Lower leg skin (tissue), 4 donors: ENCODE data around the gene PTEN. TPM values are rescaled to one million over a fixed set of nuclear protein-coding genes. Genes with fewer than 3 reads are reported as not detected.

Experiments used
- DNase-seq, 2 donors: peaks; one replicate each; pipeline ENCODE4 v3.0.0-alpha.2; 2019; ENCODE audit warnings: low spot score in 2 of 2
- H3K4me3 ChIP-seq: fragments of 200-600 bp; sonication (generic); 2 replicates; pipeline ENCODE4 v1.5.1; 2017; ENCODE audit warnings: mild to moderate bottlenecking, low read depth; ENCODE audit not compliant: poor library complexity, severe bottlenecking
- POLR2A ChIP-seq, 2 donors: fragments of 450-650 bp; IDR thresholded peaks; one replicate each; pipeline ENCODE4 v1.6.1; 2016 to 2017; ENCODE audit warnings: antibody characterized with exemption in 2 of 2, mild to moderate bottlenecking in 1 of 2, moderate library complexity in 1 of 2
- WGBS, 2 donors: methylation state at CpG; one replicate each; pipeline ENCODE4 v1.1.5; 2018; 5-methylcytosine and 5-hydroxymethylcytosine counted together
- intact Hi-C: fragments of 100-400 bp; cut with DNase I; formaldehyde crosslinking; loops from one replicate; pipeline ENCODE4 v1.15.0; 2023; ENCODE audit warnings: low total_unique reads
- total RNA-seq, 4 donors: library from RNA; depleted of rRNA; stranded (reverse); fragments of >200 nt; gene quantifications; one replicate each; pipeline ENCODE4 v1.1.0, GENCODE V29; 2016
- TF ChIP-seq, protein P1 (sequence below), 3 donors: fragments of 450-650 bp; IDR thresholded peaks; one replicate each; pipeline ENCODE4 v1.5.1; 2016; ENCODE audit warnings: antibody characterized with exemption in 3 of 3, mild to moderate bottlenecking in 3 of 3, moderate library complexity in 2 of 3

Gene PTEN
- 10 to 100 TPM; 54.8 to 87.4 (median 68.8) TPM for total RNA-seq

- intact Hi-C loops: loop anchor here (10.0 kb wide), 1 partner anchor 522 kb away; no protein-coding TSS in a partner anchor
- H3K4me3 ChIP-seq: peak within 1 kb of the TSS; percentile 97
- DNase-seq: peak; percentile 85 to 97
- 1% methylated on average over 21 to 62 of the region's 89 CpGs for WGBS, 2 donors
- peak in 1 of 2 donors; percentile 82 for TF ChIP-seq POLR2A (IDR thresholded peaks at IDR 0.05)
- TF ChIP-seq, protein P1, sequence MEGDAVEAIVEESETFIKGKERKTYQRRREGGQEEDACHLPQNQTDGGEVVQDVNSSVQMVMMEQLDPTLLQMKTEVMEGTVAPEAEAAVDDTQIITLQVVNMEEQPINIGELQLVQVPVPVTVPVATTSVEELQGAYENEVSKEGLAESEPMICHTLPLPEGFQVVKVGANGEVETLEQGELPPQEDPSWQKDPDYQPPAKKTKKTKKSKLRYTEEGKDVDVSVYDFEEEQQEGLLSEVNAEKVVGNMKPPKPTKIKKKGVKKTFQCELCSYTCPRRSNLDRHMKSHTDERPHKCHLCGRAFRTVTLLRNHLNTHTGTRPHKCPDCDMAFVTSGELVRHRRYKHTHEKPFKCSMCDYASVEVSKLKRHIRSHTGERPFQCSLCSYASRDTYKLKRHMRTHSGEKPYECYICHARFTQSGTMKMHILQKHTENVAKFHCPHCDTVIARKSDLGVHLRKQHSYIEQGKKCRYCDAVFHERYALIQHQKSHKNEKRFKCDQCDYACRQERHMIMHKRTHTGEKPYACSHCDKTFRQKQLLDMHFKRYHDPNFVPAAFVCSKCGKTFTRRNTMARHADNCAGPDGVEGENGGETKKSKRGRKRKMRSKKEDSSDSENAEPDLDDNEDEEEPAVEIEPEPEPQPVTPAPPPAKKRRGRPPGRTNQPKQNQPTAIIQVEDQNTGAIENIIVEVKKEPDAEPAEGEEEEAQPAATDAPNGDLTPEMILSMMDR (IDR thresholded peaks at IDR 0.05): no peak
Observed at GRCh38 chr10:87863053-87863943, at the start of gene PTEN, which contains the start of gene KLLN. PTEN (plus strand) TSS chr10:87863625; CDS start chr10:87864470, 845 bp downstream. KLLN (minus strand) TSS chr10:87863533; CDS start chr10:87862487, 1,046 bp downstream.

GRCh38 chr10:87816163-87816897 is 47.1 kb upstream of the PTEN start:
- 78 to 79% methylated on average over 9 of the region's 9 CpGs for WGBS, 2 donors
- H3K4me3 ChIP-seq: no peak overlapping the region
- no peak for TF ChIP-seq POLR2A (IDR thresholded peaks at IDR 0.05)
- TF ChIP-seq, protein P1 (IDR thresholded peaks at IDR 0.05): no peak
- intact Hi-C loops: no loop called here
- no peak for DNase-seq

DNA sequence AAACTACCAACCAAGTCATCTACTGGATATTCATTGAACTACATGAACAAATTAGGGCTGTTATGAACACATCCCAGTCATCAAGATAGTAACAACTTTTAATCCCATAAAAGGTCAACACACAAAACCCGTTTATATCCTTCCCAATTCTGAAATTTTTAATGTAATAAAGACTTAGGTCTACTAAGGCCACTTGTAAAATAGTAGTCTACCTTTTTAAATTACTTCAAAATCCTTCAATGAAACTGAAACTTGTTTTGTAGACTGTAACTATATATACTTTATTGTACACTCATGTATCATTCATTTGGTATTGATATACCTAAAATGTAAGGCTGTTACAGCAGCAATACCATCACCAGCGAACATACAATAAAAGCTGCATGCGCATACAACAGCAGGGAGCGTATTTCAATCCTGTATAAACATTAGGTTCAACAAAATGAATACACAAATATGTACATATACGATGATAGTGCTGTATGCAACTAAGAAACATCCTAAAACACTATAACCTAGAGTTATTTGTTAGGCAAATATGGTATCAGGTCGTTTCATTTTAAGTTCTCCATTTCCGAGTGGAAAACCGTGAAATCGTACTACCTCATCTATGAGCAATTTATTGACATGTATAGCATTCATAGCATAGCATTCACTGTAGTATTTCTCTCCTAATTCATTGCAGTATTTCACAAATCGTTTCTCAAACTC is 46.4 kb upstream of the PTEN start:
- peak overlapping the region; percentile 90 for H3K4me3 ChIP-seq
- no peak for TF ChIP-seq POLR2A (IDR thresholded peaks at IDR 0.05)
- TF ChIP-seq, protein P1 (IDR thresholded peaks at IDR 0.05): no peak
- intact Hi-C loops: no loop called here
- DNase-seq: no peak
- WGBS, 2 donors: 27 to 28% methylated on average over 10 of the region's 10 CpGs

- H3K4me3 ChIP-seq: peak within 1 kb of the TSS; percentile 90
- TF ChIP-seq, protein P1 (IDR thresholded peaks at IDR 0.05): no peak
- no peak for TF ChIP-seq POLR2A (IDR thresholded peaks at IDR 0.05)
- peak; percentile 71 to 94 for DNase-seq
- intact Hi-C loops: no loop called here
- WGBS, 2 donors: 0 to 1% methylated on average over 47 to 60 of the region's 60 CpGs
Observed at GRCh38 chr10:87817609-87818504, 45.6 kb upstream of the PTEN start, which contains the start of gene ATAD1. ATAD1 (minus strand) TSS chr10:87818226; CDS start chr10:87814599, 3,627 bp downstream.
